ENCODE measurements around the gene RAMP2.

RAMP2 gene

GRCh38 chr17:42796066-42796758 lies 35.2 kb downstream of the RAMP2 start:
- peaks cover 21% of the 10 kb centered on the region for H3K4me1 Mint-ChIP-seq (ENCODE audit: low read depth)
- H3K4me3 Mint-ChIP-seq, result no peak overlapping the region
- no peak overlapping the region for H3K27ac Mint-ChIP-seq
- peaks cover 10% of the 10 kb centered on the region for H3K27me3 Mint-ChIP-seq
- peaks cover 8% of the 10 kb centered on the region for H3K36me3 Mint-ChIP-seq (ENCODE audit: low read depth)
- peaks cover 3% of the 10 kb centered on the region for H3K9me3 Mint-ChIP-seq

GRCh38 chr17:42797067-42798007 lies 36.3 kb downstream of the RAMP2 start:
- peak overlapping the region; percentile 90 for H3K4me3 Mint-ChIP-seq
- H3K4me1 Mint-ChIP-seq (ENCODE audit: low read depth), result peaks cover 21% of the 10 kb centered on the region
- no peak overlapping the region for H3K27ac Mint-ChIP-seq

GRCh38 chr17:42798011-42798382 lies 37.0 kb downstream of the RAMP2 start:
- H3K4me1 Mint-ChIP-seq (ENCODE audit: low read depth), result peaks cover 21% of the 10 kb centered on the region
- peaks cover 3% of the 10 kb centered on the region for H3K9me3 Mint-ChIP-seq
- peak overlapping the region; percentile 47 for H3K27ac Mint-ChIP-seq
- H3K27me3 Mint-ChIP-seq, result peaks cover 10% of the 10 kb centered on the region
- peaks cover 8% of the 10 kb centered on the region for H3K36me3 Mint-ChIP-seq (ENCODE audit: low read depth)
- H3K4me3 Mint-ChIP-seq, result peak overlapping the region; percentile 90

More at GRCh38 chr17:42797067-42798007, 36.3 kb downstream of the RAMP2 start:
- Mint-ChIP-seq H3K9me3 (peaks cover 3% of the 10 kb centered on the region), H3K27me3 (peaks cover 10% of the 10 kb centered on the region), H3K36me3 (ENCODE audit: low read depth) (peaks cover 8% of the 10 kb centered on the region)

- H3K4me3 Mint-ChIP-seq, result peak within 1 kb of the TSS; percentile 90
- peaks cover 21% of the 10 kb centered on the region for H3K4me1 Mint-ChIP-seq (ENCODE audit: low read depth)
- H3K27me3 Mint-ChIP-seq, result peaks cover 10% of the 10 kb centered on the region
- H3K9me3 Mint-ChIP-seq, result peaks cover 3% of the 10 kb centered on the region
- peaks cover 8% of the 10 kb centered on the region for H3K36me3 Mint-ChIP-seq (ENCODE audit: low read depth)
- H3K27ac Mint-ChIP-seq, result peak within 1 kb of the TSS; percentile 47
Measured at GRCh38 chr17:42798383-42799380, 37.7 kb downstream of the RAMP2 start, which contains the start of the genes CNTD1 and COA3. CNTD1 (plus strand) TSS chr17:42798861; CDS start chr17:42799068, 207 bp downstream. COA3 (minus strand) TSS chr17:42798704; CDS start chr17:42798681, 23 bp downstream.

- H3K4me1 Mint-ChIP-seq (ENCODE audit: low read depth), result peaks cover 6% of the 10 kb centered on the region
- peaks cover 3% of the 10 kb centered on the region for H3K9me3 Mint-ChIP-seq
- no peak overlapping the region for H3K4me3 Mint-ChIP-seq
- peaks cover 9% of the 10 kb centered on the region for H3K36me3 Mint-ChIP-seq (ENCODE audit: low read depth)
- H3K27me3 Mint-ChIP-seq, result peaks cover 10% of the 10 kb centered on the region
- no peak overlapping the region for H3K27ac Mint-ChIP-seq
Measured at GRCh38 chr17:42803074-42803883, 42.3 kb downstream of the RAMP2 start.

GRCh38 chr17:42804918-42805367 lies 43.9 kb downstream of the RAMP2 start:
- H3K9me3 Mint-ChIP-seq, result no peaks in the 10 kb centered on the region
- peaks cover 7% of the 10 kb centered on the region for H3K27me3 Mint-ChIP-seq
- no peaks in the 10 kb centered on the region for H3K4me1 Mint-ChIP-seq (ENCODE audit: low read depth)
- no peak overlapping the region for H3K4me3 Mint-ChIP-seq
- H3K27ac Mint-ChIP-seq, result no peak overlapping the region
- H3K36me3 Mint-ChIP-seq (ENCODE audit: low read depth), result peaks cover 5% of the 10 kb centered on the region

- H3K27me3 Mint-ChIP-seq, result no peaks in the 10 kb centered on the region
- H3K27ac Mint-ChIP-seq, result no peak overlapping the region
- H3K4me3 Mint-ChIP-seq, result no peak overlapping the region
- no peaks in the 10 kb centered on the region for H3K4me1 Mint-ChIP-seq (ENCODE audit: low read depth)
- H3K9me3 Mint-ChIP-seq, result no peaks in the 10 kb centered on the region
- H3K36me3 Mint-ChIP-seq (ENCODE audit: low read depth), result peaks cover 15% of the 10 kb centered on the region
Measured at GRCh38 chr17:42806249-42806648, 45.2 kb downstream of the RAMP2 start.

GRCh38 chr17:42809250-42809649 lies 48.2 kb downstream of the RAMP2 start:
- Mint-ChIP-seq H3K36me3 (ENCODE audit: low read depth) (peaks cover 32% of the 10 kb centered on the region), H3K27me3 (no peaks in the 10 kb centered on the region), H3K27ac (no peak overlapping the region), H3K9me3 (no peaks in the 10 kb centered on the region), H3K4me1 (ENCODE audit: low read depth) (no peaks in the 10 kb centered on the region), H3K4me3 (no peak overlapping the region)
